Dermis blood vessel endothelial cell (primary cell): ENCODE results near the gene COX6A1. TPM values are rescaled to one million over a fixed set of nuclear protein-coding genes. Genes with fewer than 3 reads are reported as not detected.

Experiments used
- DNase-seq: peaks from one replicate; pipeline ENCODE4 v3.0.0; 2010
- total RNA-seq: library from RNA; depleted of rRNA; stranded (reverse); fragments of >200 nt; gene quantifications from 2 replicates; pipeline ENCODE4 v1.2.3, GENCODE V29; 2014

Gene COX6A1
- total RNA-seq = 363 and 658 TPM in 2 replicates

DNA sequence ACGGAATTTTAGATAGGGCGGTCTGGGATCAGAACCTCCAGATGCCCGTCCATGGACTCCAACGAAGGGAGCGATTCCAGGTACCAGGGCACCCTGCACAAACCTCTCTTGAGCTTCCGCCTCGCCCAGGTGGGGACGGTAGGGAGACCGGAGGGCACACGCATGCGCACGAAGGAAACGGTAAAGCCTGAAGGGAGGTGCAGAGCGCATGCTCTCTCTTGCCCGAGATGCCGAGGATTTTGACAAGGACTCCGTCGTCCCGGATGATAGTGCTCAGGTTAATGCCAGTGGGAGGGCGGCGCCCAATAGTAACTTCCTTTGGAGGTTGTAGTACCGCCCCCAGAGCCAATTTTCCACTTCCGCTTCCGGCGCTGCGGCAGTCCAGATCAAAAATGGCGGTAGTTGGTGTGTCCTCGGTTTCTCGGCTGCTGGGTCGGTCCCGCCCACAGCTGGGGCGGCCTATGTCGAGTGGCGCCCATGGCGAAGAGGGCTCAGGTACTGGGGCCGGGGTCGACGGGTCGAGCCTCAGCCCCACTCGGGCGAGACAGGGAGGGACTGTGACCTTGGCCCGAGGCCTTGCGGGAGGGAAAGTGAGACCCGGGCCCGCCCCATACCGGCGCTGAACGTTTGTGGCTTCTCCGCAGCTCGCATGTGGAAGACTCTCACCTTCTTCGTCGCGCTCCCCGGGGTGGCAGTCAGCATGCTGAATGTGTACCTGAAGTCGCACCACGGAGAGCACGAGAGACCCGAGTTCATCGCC lies at the start of gene COX6A1:
Gene COX6A1 (plus strand): TSS at position 379 of the 760 bp plus-strand sequence. CDS start 14 bp downstream, at position 393.
- DNase-seq = peak; percentile 95

DNA sequence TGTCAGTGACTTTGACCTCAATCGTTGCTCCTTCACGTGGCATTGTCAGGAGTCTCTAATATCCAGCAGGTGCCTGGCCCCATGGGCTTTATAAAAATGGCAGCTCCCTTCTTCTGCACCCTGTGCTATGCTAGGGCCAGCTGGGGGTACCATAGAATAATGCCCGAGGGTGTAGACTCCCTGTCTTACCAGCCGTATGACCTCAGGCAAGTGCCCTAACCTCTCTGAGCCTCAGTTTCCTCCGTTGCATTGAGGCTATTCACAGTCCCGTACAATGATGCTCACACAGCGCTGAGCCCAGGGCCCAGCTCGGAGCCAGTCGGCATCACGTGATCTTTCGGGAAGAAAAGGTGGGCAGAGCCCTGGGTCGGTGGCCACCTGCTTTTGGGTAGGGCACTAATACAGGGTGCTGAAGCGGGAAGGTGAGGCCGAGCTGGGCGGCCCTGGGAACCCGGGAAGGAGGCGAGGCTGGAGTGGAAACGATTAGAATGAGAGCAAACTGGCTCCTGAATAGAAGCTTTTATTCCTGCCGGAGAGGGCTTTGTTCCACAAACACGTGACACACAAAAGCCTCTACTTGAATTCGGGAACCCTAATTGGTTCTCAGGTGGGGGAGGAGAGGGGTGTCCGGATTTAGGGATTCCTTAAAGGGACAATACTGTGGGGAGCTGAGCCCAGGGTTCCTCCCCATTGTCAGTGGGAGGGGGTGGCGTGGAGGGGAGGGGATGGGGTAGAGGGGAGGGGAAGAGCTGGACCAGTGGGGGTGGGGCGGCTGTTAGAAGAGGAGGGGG lies 49.0 kb upstream of the COX6A1 start:
- no peak for DNase-seq

DNA sequence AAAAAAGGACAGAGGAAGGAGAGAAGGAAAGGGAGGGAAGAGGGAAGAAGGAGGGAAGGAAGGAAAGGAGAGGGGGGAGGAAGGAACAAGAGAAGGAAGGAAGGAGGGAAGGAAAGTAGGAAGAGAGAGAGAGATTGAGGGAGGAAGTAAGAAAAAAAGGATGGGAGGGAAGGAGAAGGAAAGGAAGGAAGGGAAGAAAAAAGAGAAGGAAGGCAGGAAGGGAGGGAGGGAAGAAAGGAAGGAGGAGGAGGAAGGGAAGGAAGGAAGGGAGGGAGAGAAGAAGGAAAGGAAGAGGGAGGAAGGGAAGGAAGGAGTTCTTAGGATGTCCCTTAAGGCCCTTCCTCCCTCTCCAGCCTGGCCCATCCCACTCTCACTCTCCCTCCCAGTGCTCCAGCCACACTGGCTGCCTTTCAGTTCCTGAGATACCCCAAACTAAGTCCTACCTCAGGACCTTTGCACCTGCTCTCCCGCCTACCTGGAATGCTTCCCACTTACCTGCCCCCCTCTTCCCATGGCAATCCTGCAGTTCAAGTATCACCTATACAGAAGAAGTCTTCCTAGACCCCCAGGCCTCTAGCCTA lies 47.3 kb upstream of the COX6A1 start:
- DNase-seq = no peak

DNA sequence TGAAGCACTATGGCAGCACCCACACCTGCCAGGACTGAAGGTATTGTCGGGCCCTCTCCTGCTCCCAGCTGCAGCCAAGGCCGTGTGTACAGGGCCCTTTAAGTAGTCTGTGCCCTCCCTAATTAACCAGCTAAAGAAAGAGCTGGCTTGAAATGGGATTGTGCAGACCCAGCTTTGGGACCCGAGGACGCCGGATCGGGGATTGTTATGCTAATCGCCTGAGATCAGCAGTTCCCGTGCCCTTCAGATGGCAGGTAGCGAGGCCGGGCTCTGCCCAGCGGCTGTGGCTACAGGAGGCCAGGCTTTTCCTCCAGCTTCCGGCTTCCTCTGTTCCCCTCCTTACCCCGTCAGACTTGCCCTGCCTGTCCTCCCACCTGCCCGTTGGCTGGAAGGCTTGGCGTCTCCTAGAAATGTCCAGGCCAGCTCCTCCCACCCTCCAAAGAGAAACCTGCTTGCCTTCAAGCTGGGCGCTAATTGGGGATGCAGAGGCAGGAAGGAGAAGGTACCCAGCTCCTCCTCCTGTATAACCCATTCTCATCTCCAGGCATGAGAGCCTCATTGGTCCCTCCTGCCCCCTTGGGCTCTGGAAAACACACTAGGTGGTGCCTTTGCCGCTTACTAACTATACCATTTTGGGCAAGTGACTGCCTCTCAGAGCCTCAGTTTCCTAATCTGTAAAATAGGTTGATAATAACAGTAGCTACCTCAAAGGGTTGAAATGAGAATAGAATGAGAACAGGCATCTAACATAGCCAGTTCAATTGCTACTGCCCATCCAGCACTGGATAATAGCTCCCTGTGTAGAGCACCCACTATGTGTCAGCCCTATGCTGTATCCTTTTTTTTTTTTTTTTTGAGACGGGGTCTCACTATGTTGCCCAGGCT lies 43.2 kb upstream of the COX6A1 start:
- no peak for DNase-seq

DNA sequence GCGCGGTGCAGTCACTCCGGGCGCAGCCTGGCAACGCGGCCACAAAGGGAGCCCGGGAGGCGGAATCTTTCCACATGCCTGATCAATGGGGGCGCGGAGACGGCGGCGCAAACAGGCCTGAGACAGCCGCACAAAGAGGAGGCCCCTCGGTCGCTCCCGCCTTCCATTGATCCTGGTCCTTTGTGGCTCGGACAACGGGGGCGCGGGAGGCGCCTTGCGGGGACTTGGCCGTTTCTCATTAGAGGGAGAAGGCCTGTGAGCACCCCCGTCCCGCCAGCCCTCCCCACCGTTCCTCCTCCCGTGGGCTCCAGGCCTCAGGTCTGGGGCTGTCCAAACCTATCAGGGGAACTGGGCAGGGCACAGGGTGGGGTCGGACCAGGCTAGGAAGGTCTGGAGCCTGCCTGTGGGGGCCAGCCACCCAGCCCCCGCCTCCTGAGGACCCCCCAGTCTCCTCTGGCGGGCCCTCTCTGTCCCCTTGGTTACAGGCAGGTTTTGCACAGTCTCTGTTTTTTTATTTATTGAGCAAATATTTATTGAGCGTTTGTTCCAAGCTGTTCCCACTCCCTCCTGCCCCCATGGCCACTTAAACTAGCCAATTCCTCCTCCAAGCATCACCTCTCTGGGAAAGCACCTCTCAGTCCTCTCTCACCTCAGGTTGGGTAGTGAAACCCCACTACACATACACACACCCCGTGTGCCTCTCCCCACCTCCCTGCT lies 39.9 kb upstream of the COX6A1 start:
- no peak for DNase-seq

DNA sequence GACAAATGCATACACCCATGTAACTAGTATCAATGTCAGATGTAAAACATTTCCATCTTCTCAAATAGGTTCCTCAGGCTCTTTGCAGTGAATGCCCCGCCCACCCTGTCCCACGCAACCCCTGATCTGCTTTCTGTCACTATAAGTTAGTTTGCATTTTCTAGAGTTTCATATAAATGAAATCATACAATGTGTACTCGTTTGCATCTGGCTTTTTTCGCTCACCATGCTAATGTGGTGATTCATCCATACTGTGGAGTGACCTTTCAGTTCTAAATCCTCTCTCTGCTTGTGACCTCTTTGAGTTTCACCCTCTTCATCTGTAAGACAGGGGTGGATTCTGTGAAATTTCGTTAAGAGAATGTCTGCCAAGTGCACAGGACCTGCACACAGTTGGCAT lies 38.4 kb upstream of the COX6A1 start:
- DNase-seq = no peak

DNA sequence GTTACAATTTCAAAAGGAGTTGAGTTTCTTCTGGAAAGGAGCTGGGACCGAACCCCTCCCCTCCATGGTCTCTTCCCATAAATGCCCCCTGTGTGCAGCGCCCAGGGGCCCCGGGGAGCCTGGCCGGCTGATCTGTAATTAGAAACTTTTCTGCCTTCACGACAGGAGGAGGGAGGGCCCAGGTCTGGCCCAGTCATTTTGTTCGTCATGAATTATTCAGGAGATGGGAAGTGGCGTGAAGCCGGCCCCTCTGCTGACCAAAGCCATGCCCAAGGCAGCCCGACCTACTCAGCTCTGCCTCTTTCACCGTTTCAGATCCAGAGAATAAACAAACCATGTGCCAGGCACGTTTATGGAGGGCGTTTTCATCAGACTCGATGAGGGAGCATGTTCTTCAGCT lies 35.7 kb upstream of the COX6A1 start:
- DNase-seq = no peak

DNA sequence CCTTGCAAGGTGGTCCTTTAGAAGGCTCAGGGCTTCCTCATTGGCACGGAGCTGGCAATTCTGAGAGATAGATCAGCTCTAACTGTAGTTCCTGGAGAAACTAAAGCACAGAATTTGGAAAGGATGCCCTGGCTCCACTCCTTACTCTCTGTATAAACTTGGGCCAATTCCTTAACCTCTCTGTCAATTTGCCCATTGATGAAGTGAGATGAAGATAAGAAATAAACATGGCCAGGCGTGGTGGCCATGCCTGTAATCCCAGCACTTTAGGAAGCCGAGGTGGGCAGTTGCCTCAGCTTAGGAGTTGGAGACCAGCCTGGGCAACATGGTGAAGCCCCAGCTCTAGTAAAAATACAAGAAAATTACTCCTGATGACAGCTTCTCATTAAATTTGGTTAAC lies 34.0 kb upstream of the COX6A1 start:
- DNase-seq = no peak

DNA sequence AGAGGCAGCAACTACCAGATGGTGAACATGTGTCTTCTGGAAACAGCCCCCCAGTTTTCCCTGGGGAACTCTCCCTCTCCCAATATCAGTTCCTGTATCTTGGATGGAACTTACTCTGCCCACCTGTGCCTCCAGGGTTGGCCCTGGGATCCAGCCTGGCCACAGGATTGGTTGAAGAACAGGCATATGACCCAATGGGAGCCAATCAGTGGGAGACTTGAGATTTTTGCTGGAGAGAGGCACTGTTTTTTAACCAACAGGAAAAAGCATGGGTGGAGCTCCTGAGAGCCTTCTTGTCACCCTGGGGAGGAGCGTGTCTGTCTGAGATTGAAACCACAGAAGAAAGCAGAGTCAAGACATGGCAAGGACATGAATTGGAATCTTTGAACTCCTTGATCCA lies 33.6 kb upstream of the COX6A1 start:
- DNase-seq = no peak

DNA sequence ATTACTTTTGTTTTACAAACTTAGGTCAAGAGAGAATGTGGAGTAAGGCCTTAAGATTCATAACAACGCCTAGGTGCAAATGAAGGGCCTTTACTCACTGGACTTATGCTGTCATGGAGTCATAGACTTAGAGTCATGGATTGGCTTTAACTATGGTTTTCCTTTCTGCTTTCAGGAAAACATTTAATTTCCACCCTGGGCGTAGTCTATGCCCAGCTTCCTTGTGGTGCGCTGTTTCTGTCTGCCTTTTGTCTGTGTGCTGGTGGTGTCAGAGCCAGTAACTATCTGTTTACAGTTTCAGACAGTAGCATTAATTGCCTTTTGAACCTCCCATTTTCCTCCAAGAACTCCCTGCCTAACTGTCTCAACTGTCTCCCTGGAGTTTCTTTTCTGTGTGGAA lies 31.8 kb upstream of the COX6A1 start:
- peak; percentile 3 for DNase-seq

DNA sequence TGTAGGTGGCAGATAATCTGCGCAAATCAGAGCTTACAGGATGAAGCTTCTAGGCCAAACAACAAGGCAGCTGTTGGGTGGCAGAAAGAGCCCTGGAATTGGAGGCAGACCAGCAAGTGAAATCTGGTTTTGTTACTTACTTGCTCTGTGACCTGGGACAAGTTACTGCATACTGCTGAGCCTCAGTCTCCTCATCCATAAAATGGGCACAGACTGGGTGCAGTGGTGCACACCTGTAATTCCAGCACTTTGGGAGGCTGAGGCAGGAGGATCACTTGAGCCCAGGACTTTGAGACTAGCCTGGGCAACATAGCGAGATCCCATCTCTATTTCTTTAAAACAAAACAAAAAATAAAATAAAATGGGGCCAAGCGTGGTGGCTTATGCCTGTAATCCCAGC lies 31.4 kb upstream of the COX6A1 start:
- no peak for DNase-seq

DNA sequence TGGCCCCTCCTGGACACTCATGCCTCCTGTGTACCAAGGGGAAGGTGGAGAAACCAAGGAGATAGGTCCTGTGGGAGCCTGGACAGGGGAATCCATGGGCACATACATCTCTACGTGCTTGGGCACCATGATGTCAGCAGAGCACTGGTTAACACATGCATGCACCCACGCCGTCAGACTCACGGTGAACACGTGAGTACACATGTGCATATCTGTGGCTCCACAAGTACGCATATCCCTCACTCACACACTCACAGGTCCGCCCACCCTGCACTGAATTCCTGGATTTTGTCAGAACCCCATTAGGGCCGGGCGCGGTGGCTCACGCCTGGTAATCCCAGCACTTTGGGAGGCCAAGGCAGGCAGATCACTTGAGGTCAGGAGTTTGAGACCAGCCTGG lies 29.1 kb upstream of the COX6A1 start:
- no peak for DNase-seq

DNA sequence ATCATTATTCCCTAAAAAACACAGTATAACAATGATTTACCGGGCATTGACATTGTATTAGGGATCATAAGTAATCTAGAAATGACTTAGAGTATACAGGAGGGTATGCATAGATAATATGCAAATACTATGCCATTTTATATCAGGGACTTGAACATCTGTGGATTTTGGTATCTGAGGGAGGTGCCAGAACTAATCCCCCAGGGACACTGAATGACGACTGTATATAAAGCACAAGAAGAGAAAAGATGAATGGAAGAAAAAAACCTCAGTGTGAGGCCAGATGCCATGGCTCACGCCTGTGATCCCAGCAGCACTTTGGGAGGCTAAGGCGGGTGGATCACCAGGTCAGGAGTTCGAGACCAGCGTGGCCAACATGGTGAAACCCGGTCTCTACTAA lies 25.5 kb upstream of the COX6A1 start:
- no peak for DNase-seq

DNA sequence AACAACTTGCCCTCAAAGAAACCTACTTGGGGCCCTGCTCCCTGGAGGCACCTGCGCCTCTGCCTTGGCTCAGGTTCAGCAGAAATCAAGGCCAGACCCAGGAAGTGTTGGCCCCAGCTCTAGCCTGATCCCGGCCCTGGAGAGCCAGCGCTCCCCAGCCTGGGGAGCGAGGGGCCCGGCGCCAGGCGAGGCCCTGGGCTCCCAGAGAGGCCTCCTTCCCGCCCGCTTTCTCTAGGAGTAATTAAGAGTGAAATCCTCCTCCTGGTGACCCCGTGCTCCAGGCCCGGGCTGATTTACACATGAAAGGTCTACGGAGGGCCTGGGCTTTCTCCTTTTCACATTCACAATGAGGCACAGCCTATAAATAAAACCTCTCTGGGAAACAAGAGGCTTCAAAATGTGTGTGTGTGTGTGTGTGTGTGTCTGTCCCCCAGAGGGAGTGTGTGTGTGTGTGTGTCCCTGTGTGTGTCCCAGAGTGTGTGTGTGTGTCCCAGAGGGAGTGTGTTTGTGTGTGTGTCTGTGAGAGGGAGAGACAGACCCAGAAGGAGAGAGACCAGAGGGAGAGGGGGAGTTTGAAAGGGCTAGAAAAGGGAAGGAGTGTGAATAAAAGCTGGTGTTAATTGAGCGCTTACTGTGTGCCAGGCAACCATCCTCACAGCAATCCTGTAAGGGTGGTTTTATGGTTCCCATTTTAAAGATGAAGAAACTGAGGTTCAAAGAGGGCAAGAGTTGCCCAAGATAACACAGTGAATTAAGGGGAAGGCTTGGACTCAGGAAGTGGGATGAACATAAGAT lies 23.8 kb upstream of the COX6A1 start:
- no peak for DNase-seq

DNA sequence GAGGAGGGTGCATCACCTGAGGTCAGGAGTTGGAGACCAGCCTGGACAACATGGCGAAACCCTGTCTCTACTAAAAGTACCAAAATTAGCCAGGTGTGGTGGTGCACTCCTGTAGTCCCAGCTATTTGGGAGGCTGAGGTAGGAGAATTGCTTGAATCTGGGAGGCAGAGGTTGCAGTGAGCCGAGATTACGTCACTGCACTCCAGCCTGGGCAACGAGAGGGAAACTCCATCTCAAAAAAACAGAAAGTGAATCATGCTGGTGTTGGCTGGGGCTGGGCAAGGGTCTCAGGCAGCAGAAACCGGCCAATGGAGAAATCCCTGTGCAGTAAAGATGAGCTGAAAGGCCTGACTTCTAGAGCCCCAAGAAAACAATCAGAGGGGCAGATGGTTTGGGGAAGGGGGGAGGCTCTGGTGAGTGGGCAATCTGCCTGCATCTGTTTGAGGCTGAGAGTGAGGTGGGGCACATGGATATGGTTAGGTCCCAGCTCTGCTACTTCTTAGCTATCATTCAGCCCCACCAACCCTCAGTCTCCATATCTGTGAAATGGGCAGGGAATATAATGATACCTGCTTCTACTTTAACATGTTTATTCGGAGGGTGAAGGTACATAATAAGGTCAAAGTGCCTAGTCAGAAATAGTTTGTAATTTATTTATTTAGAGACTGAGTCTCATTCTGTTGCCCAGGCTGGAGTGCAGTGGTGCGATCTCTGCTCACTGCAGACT lies 21.3 kb upstream of the COX6A1 start:
- no peak for DNase-seq

DNA sequence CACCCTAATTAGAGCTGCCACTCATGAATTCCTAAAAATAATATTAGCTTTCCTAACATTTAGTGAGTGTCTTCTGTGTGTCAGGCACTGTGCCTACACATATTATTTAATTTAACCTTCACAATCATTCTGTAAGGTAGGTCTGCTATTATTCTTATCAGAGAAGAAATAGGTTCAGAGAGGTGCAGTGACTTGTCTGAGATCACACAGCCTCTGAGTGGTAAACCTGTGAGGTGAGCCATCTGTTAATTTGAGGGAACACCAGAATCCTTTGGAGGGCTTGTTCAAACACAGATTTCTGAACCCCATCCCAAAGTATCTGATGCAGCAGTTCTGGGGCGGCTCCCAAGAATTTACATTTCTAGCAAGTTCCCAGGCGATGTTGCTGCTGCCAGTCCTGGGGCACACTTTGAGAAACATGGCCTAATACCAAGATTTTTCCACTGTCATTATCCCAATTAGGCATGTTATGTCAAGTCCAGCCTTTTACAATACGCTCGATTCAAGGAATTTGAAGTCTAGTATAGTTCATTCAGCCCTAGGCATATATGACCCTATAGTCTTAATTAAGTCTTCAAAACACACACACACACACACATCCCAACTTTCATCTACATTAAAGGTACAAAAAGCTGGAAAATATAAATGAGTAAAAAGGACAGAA lies 19.9 kb upstream of the COX6A1 start:
- no peak for DNase-seq

DNA sequence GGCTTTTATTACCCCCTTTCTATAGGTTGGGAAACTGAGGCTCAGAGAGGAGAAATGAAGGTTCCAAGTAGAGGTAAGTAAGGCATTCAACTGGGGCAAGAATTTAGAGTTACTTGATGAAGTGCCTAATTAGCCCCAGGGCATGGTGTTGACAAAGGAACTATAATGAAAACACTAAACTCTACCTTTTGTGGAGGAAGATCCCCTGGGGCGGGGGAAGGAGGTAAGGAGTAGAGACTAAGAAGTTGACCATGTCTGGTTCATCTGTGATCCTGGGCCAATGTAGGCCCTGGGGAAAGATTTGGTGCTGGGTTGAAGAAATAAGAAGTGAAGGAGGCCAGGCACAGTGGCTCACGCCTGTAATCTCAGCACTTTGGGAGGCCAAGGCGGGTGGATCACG lies 16.2 kb upstream of the COX6A1 start:
- no peak for DNase-seq

DNA sequence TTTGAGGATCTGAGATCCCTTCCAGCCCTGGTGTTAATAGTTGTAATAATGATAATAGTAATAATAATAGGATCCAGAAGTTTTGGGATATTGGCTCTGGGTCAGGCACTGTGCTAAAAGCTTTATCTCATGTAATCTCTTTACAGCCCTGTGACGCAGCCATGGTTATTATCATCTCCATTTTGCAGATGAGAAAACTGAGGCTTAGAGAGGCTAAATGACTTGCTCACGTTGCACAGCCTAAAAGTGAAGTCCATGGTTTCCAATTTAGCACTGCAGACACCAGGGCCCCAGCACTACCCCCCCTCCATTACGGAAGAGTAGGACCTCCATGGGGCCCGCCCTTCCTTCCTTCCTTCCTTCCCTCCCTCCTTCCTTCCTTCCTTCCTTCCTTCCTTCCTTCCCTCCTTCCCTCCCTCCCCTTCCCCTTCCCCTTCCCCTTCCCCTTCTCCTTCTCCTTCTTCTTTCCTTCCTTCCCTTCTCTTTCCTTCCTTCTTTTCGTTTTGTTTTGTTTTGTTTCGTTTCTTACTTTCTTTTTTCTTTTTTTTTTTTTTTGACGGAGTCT lies 14.9 kb upstream of the COX6A1 start:
- DNase-seq = no peak

DNA sequence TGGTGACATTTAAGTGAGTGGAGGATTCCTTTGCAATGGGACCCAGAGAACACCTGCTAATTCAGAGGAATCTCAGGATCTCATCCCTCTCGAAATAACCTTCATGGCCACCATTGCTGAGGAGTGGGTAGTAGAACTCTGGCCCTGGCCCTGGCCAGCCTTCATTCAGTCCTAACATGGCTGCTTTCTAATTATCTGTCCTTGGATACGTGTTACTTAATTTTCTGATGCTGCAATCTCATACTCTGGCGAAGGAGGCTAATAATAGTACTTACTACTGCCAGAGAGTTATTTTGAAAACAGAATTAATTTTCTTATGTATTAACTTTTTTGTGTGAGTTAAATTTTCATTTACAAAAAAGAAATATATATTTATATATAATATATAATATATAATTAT lies 12.1 kb upstream of the COX6A1 start:
- no peak for DNase-seq
